Posterior vena cava (tissue), 2 donors: ENCODE data around the gene PAPPA. TPM values are rescaled to one million over a fixed set of nuclear protein-coding genes. Genes with fewer than 3 reads are reported as not detected.

Experiments
- DNase-seq: peaks from one replicate; pipeline ENCODE4 v3.0.0-alpha.2; 2020; ENCODE audit warnings: low spot score
- intact Hi-C, 2 donors: fragments of 100-400 bp; cut with DNase I; formaldehyde crosslinking; loops; one replicate each; pipeline versions ENCODE4 v1.14.1 to v1.14.2; 2022 to 2023
- total RNA-seq, 2 donors: library from RNA; stranded (reverse); fragmentation: NEBNext Ultra II Directional; extraction: Animal tissue kit (Norgen Biotek cat#: 25700); gene quantifications; one replicate each; pipeline ENCODE4 v1.2.1, GENCODE V29; 2021
- donor health status: DM: yes; HTN: yes; CAD: no.
- donor health status: DM: yes; HTN: yes; CAD: no.

PAPPA gene
- total RNA-seq, 2 donors from 2014 or later: 9.9 to 15.3 TPM

DNA sequence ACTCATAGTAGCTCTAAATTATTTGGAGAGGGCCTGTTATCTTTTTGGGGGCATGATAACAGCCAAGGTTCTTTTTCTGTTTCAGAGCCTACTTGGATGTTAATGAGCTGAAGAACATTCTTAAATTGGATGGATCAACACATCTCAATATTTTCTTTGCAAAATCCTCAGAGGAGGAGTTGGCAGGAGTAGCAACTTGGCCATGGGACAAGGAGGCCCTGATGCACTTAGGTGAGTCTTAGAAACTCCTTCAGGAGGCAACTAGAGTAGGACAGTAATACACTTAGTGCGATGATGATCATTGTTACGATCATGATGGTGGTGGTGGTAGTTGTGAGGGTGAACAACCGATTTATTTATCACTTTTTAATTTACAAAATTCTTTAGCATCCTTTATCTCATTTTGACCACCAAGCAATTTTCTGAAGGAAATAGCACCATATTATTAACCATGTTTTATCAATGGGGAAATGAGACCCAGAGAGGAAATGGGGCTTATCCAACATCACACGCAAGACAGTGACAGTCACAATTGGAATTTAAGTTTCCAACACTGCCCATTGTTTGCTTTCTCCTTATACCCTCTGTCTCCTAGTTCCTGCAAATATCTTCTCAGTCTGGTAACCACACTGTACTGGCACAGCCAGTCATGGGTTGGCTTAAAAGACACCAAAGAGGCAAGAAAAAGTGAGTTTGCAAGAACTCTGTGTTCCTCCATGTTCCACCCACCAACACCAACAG is 54.0 kb downstream of the PAPPA start:
- intact Hi-C loops: no loop called here
- DNase-seq: no peak

DNA sequence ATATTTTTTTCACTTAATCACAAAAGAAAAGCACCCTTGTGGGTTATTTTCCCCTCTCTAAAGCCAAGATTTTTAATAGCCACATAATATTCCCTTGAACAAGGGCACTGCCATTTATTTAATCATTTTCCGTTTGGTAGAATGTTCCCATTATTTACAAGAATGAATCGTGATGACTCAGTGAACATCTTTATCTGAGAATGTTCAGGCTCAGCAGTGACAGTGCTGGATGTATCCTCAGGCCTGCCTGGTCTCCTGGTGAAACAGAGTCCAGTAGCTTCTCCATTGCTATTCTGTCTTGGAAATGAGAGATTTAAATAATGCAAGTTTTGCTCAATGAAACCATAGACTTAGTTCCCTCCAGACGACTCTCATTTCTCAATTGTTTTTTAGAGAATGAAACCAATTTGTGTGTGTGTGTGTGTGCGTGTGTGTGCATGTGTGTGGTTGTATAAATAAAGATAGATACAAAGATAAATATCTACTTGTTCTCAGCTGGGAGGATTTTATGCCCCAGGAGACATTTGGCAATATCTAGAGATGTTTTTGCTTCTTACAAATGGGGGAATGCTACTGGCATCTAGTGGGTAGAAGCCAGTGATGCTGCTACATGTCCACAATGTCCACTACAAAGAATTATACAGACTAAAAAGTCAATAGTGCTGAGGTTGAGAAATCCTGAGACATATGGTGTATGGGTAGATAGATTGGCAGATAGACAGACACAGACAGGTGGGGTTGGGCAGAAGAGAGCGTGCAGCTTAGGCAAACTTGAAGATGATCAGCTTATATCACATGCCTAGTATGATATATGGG is 55.0 kb downstream of the PAPPA start:
- DNase-seq: no peak
- intact Hi-C loops: no loop called here

DNA sequence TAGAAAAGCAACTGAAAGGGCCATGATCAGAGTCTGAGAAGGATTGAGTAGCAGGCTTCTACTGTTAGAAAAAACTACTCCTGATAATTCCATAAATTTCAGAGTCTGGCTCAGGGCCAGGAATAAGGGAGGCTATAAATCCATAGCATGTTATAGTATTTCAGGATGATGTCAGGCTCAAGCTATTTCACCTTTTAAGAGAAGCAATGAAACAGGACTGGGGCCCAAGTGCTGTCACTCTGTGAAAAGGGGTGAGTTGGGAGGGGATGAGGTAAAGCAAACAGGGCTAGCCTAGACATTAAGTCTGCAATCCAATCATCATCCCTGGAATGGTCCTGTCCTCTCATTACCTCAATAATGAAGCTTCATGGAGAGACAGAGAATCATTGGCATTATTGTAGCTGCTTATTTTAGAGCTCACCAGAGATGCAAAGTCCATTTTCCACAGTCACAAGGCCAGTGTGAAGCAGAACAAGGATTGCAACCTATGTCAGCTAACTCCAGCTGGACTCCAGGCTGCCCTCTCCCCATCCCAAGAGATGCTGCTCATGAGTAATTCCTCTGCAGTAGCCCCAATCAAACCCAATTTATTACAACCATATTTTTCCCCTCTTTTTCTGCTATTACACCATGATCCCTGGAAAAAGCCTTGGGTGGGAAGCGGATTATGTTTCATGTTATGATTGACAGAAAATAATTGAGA is 56.0 kb downstream of the PAPPA start:
- no peak for DNase-seq
- intact Hi-C loops: no loop called here

DNA sequence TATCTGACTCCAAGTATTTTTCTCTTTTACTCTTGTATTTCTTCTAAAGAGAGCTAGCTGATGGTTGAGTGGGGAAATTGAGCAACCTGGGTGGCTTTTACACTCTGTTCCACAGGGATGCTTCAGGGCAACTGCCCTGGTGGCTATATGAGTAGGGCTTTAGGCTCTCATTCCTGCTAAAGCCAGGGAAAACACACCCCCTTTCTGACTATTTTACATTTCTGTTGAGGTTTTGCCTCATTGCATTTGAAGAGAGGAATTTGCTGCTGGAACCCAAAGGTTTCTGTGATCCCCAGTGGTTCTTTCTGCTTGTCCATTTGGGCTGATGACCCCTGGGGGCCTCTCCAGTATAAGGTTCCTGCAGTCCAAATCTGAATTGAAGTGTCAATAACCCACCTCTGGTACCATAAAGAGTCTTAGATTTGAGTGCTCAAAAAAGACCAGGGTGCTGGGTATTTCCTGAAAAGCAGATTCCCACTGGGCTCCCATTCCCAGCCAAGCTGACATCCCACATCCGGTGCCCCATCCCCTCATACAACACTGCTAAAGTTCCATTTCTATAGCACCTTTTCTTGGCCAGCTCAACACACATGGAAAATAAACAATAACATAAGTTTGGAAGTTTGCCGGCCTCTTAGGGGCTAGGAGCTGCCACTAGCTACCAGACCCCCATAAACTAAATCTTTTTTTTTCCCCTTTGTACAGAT is 59.5 kb downstream of the PAPPA start:
- intact Hi-C loops: no loop called here
- no peak for DNase-seq

DNA sequence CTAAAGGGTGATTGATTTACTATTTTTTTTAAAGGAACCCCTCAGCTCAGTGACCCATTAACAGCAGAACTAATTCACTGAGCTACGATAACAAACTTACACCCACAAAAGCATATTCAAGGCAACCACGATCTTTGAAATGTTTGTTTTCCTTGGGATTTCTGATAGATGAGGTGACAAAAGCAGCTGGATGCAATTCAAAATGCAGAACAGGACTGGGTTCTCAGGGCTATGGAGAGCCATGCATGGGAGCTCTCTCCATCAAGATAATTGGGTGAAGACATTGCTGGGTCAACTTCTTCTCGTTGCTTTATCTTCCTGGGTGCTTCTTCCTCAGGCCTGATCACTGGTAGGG is 60.1 kb downstream of the PAPPA start:
- no peak for DNase-seq
- intact Hi-C loops: no loop called here

DNA sequence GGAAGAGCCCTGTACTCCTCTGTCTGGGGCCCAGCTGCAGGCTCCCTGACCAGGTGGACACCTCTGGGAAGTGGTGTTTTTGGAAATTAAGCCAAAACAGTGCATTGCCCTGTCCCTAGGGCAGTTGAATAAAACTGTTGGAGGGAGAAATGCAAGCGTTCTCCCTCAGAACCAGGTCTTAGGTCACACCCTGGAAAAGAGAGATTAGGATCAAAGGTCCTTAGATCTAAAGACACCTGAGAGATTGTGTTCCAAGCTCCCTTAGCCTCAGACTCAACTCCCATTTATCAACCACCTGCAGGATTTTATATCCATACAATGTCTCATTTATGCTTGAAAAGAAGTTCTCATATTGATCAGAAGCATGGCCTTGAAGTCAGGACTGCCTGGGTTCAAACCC is 64.8 kb downstream of the PAPPA start:
- intact Hi-C loops: no loop called here
- no peak for DNase-seq

DNA sequence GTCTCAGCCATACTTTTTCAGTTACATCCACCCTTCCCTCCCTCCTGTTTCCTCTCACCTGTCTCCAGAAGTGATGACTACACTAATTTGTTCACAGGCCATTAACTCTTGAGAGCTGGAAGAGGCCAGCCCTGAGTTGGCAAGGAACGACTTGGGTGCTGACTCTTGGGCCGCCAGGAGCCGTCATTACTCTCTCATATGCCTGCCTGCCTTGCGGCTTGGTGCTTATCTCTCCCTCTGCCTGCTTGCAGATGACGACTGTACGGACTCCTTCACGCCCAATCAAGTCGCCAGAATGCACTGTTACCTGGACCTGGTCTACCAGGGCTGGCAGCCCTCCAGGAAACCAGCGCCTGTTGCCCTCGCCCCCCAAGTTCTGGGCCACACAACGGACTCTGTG is 66.1 kb downstream of the PAPPA start:
- intact Hi-C loops: no loop called here
- DNase-seq: no peak

DNA sequence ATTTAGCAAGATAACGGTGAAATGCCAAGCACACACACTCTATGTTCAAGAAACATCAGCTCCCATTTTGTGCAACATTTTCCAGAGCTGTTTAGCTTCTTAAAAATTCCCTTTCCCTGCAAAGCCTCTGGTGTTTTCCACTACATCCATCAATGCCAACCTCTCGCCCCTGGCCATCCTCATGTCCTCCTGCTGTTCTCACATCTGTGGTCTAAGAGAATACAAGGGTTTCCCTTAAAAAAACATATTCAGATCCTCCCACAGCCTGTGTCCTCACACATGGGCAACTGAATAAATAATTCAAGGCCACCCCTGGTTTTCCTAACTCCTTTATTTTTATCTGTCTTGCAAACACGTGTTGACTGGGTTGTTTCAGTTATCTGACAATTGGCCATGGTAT is 70.3 kb downstream of the PAPPA start:
- no peak for DNase-seq
- intact Hi-C loops: no loop called here

DNA sequence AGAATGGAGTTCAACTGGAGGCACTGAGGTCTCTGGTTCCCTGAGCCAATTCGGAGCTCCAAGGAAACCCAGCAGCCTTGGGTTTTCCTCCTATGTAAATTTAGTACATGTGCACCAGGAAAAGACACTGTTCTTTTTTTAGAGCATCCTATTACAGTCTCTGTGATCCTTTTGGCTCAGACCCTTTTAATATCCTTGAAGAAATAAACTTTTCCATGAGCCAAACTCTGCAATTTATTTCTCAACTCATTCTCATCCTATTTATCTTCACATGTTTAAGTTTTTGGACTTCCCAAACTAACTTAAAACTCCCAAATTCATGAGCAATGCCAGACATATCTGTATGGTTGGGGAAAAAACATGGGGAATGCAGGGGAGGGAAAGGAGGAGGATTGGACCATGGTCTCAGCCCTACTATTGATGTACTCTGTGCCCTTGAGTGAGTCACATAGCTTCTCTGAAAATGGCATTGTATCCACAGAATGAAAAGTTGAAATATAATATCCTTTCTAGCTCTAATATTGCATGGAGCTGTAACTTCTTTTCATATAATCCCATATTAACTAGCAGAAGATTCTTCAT is 76.6 kb downstream of the PAPPA start:
- no peak for DNase-seq
- intact Hi-C loops: no loop called here

DNA sequence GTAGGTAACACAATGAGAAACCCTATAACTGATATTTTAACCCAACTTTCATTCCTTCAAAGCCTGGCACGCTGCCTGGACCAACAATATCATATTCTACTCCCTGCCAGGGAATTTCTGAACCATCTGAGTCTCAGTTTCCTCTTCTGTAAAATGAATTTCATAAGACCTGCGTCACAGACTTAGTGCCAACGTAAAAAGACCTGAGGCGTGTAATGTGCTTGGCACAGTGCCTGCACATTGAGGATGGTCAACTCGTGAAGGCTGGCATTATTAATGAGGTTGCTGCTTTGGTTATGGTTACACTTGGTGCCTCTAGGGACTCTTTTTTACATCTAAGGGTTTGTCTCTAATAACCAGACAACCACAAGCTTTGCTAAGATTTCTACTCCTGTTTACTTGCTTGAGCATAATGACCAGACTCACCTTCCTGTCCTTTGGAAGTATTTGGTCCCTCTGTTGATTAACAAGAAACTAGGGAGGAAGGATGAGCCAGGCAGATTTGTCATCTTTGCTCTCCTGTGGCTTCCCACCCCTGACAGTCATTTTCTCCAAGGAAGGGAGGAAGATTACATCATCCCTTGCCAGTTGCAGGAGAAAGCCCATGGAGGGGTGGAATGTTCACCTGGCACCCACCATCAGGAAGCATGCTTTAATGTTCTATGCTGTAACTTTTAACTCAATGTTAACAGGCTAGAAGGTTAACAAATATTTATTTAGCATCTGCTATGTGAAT is 79.0 kb downstream of the PAPPA start:
- intact Hi-C loops: no loop called here
- no peak for DNase-seq

DNA sequence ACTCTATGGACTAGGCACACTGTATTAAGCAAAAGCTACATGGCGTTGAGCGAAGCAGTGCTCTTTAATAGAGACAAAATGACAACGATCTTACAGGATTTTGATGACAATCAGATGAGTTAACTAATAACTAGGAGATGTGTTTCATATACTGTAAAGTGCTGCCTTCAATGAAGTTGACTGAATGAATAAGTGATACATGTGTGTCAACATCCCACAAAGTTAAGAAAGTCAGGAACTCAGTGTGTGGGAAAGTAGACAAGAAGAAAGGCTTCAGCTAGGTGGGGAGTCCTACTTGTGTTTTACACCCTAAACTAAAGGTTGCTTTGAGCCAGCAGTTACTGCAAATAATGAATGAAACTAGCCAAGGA is 79.6 kb downstream of the PAPPA start:
- DNase-seq: no peak
- intact Hi-C loops: no loop called here

DNA sequence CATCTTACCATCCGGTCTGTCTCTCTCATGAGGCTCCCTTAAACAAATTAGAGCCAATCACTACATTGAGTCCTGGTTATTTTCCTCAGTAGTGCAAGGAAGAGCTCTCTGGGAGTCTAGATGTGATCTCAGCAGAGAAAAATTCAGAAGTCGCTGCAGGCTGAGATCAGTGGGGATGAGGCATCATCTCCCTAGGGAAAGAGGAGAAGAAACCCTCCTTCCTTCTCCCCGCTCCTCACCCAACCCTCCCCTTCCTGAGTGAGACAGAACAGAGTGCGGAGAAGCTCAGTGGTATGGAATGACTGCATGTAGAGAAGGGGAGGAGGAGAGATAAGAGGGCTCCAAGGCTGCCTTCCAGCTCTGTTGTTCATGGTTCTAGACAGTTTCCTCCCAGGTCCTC is 80.5 kb downstream of the PAPPA start:
- DNase-seq: no peak
- intact Hi-C loops: no loop called here

DNA sequence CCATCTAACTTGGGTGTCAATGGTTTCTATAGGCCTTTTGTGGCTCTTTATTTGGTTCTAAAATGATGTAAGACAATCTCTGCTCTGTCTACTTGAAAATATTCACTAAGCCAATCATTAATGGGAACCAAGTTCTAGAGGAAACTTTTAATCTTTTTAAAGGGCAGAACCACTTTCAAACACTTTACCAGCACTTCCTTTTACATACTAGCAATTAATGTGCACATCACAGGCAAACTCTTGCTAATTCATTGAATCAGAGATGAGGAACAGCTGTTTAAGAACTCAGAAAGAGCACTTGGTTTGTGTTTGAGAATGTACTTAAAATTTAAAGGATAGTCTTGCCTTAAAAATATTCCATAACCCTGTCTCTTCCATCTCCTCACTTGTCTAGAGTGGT is 83.4 kb downstream of the PAPPA start:
- intact Hi-C loops: no loop called here
- no peak for DNase-seq

DNA sequence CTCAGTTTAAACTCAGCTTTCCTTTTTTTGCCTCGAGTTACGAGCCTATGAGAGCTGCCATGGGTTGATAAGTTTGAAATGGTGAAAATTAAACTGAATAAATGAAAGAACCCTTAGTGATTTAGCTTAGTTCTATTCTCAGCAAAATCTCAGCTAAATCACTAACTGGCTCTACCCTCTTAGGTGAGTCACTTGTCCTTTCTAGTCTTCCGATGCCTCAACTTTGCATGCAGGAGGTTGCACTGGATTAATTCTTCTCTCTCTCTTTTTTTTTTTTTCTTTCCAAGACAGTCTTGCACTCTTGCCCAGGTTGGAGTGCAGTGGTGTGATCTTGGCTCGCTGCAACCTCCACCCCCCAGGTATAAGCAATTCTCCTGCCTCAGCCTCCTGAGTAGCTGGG is 83.9 kb downstream of the PAPPA start:
- no peak for DNase-seq
- intact Hi-C loops: no loop called here

DNA sequence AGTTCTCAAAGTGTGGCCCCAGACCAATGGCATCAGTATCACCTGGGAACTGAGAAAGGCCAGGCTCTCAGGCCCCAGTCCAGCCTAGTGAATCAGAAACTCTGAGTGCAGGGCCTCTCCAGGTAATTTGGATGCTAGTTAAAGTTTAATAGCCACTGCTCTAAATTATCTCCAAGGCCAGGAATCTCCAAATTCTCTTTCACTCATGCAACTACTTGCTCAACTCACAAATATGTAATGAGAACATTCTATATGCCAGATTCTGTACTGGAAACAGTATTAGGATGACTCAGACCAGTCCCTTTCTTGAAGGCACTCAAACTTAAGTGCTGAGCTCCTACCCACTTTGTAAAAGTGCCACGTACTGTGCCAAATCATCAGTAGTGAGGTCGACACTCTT is 84.6 kb downstream of the PAPPA start:
- intact Hi-C loops: no loop called here
- DNase-seq: no peak

DNA sequence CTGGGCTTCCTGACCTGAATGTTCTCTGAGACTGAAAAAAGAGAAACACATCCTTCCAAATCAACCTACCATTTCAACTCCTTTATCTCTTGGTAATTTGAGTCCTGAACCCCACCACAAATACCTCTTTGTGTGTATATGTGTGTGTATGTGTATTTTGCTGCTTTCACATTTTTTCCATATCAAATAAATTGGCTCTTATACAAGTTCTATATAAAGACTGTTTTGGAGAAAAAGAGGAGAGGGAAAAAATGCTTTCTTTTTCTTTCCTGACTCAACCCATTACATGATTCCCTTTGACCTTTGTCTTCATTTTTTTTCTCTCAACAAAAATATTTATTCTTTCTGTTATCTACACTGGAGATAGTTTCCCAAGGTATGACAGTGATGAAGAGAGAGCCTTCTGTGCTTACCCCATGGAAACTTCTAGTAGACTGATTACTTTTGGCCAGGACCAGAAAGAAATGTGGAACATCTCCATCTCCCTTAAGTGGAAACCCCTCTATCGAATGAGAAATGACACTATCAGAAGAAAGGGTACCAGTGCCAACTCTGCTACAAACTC is 85.3 kb downstream of the PAPPA start:
- intact Hi-C loops: no loop called here
- DNase-seq: no peak

DNA sequence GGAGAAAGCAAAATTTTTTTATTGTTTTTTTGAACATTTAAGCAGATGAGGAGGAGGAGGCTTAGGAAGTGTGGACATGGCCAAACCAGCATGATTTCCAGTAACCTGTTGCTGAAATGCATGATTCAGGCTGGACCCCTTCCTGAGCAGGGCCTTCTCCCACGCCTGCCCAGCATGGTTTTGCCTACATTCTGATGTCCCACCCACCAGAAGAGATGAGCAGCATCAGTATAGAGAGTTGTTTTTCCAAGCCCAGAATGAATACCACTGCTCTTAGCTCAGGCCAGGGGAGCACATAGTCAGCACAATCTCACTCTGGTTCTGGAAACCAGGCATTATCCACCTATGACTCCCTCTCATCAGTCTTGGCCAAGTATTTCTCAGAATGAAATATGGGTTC is 90.1 kb downstream of the PAPPA start:
- no peak for DNase-seq
- intact Hi-C loops: no loop called here

DNA sequence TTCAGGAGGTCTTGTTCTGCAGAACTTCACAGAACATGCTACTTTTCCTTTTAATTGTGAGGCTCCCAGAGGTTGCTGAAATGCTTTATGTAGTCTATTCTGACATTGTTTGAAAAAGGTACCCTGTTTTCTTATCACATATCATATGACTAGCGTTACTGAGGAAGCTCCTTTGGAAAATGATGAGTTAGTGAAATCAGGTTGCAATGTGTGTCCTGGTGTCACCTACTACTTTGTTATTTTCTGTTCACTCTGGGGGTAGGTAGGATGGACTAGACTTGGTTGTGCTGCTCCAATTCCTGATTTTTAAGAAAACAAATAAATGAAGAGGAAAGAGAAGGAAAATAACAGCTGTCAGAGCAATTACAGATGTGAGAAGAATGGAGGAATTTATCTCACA is 93.7 kb downstream of the PAPPA start:
- no peak for DNase-seq
- intact Hi-C loops: no loop called here
